Liver (tissue), 9 donors: ENCODE measurements around the gene TSPAN18. TPM values are rescaled to one million over a fixed set of nuclear protein-coding genes. Genes with fewer than 3 reads are reported as not detected.

Source experiments
- DNase-seq: peaks from one replicate; pipeline ENCODE4 v3.0.0-alpha.2; 2017; ENCODE audit warnings: low spot score
- H3K27ac ChIP-seq, 2 donors: one replicate each; pipeline ENCODE4 v1.7.0; 2013; ENCODE audit warnings: inconsistent platforms in 2 of 2, low read length in 2 of 2, control low read depth in 1 of 2, low read depth in 1 of 2, mild to moderate bottlenecking in 1 of 2
- H3K27me3 ChIP-seq, 4 donors: one replicate each; pipeline versions ENCODE4 v1.6.1 to v1.7.0; 2013; ENCODE audit warnings: low read length in 3 of 4, inconsistent platforms in 1 of 4, mild to moderate bottlenecking in 1 of 4, moderate library complexity in 1 of 4; ENCODE audit not compliant: control insufficient read depth in 4 of 4, insufficient read depth in 4 of 4
- H3K36me3 ChIP-seq, 4 donors: one replicate each; pipeline versions ENCODE4 v1.6.1 to v1.7.0; 2013; ENCODE audit warnings: low read length in 3 of 4, mild to moderate bottlenecking in 3 of 4, low read depth in 1 of 4, moderate library complexity in 1 of 4; ENCODE audit not compliant: control insufficient read depth in 4 of 4, insufficient read depth in 3 of 4
- H3K4me1 ChIP-seq, 4 donors: one replicate each; pipeline versions ENCODE4 v1.6.1 to v1.7.0; 2013; ENCODE audit warnings: low read length in 3 of 4, mild to moderate bottlenecking in 3 of 4, moderate library complexity in 1 of 4; ENCODE audit not compliant: control insufficient read depth in 4 of 4, insufficient read depth in 4 of 4
- H3K4me3 ChIP-seq, 3 donors: one replicate each; pipeline versions ENCODE4 v1.6.1 to v1.7.0; 2013; ENCODE audit warnings: low read length in 3 of 3, control low read depth in 1 of 3, low read depth in 1 of 3, mild to moderate bottlenecking in 1 of 3
- H3K9ac ChIP-seq, 2 donors: one replicate each; pipeline ENCODE4 v1.7.0; 2013; ENCODE audit warnings: low read length in 2 of 2, mild to moderate bottlenecking in 2 of 2, moderate library complexity in 2 of 2, control low read depth in 1 of 2, low read depth in 1 of 2
- H3K9me3 ChIP-seq, 4 donors: one replicate each; pipeline versions ENCODE4 v1.6.1 to v1.7.0; 2013; ENCODE audit warnings: low read length in 3 of 4; ENCODE audit not compliant: control insufficient read depth in 4 of 4
- EGR1 ChIP-seq, 2 donors: IDR thresholded peaks; 2 replicates each; pipeline ENCODE4 v1.6.1; 2016 to 2018; ENCODE audit warnings: antibody characterized with exemption in 2 of 2, low read depth in 2 of 2
- FOXA1 ChIP-seq: IDR thresholded peaks from 2 replicates; pipeline ENCODE4 v1.6.1; 2016; ENCODE audit warnings: antibody characterized with exemption
- FOXA2 ChIP-seq: IDR thresholded peaks from 2 replicates; pipeline ENCODE4 v1.6.1; 2016; ENCODE audit warnings: antibody characterized with exemption
- GABPA ChIP-seq, 2 donors: IDR thresholded peaks in 1 of 2; conservative IDR thresholded peaks in 1 of 2; 2 replicates each; pipeline ENCODE4 v1.6.1; 2016; ENCODE audit warnings: antibody characterized with exemption in 2 of 2, mild to moderate bottlenecking in 1 of 2, moderate library complexity in 1 of 2
- HNF4A ChIP-seq, 2 donors: conservative IDR thresholded peaks; 2 replicates each; pipeline ENCODE4 v1.6.1; 2016; ENCODE audit warnings: antibody characterized with exemption in 2 of 2, mild to moderate bottlenecking in 2 of 2
- HNF4G ChIP-seq: IDR thresholded peaks from 2 replicates; pipeline ENCODE4 v1.6.1; 2016; ENCODE audit warnings: antibody characterized with exemption
- JUND ChIP-seq, 2 donors: IDR thresholded peaks; 2 replicates each; pipeline ENCODE4 v1.6.1; 2016; ENCODE audit warnings: antibody characterized with exemption in 2 of 2
- NR2F2 ChIP-seq: IDR thresholded peaks from 2 replicates; pipeline ENCODE4 v1.6.1; 2016; ENCODE audit warnings: antibody characterized with exemption
- RAD21 ChIP-seq, 2 donors: IDR thresholded peaks; 2 replicates each; pipeline ENCODE4 v1.6.1; 2016; ENCODE audit warnings: antibody characterized with exemption in 2 of 2, mild to moderate bottlenecking in 2 of 2
- RXRA ChIP-seq, 2 donors: IDR thresholded peaks; 2 replicates each; pipeline ENCODE4 v1.6.1; 2017 to 2018; ENCODE audit warnings: antibody characterized with exemption in 2 of 2, mild to moderate bottlenecking in 1 of 2
- SP1 ChIP-seq: IDR thresholded peaks from 2 replicates; pipeline ENCODE4 v1.6.1; 2018; ENCODE audit warnings: antibody characterized with exemption, mild to moderate bottlenecking
- TAF1 ChIP-seq: conservative IDR thresholded peaks from 2 replicates; pipeline ENCODE4 v1.6.1; 2016; ENCODE audit warnings: antibody characterized with exemption, mild to moderate bottlenecking
- YY1 ChIP-seq: IDR thresholded peaks from 2 replicates; pipeline ENCODE4 v1.6.1; 2016; ENCODE audit warnings: antibody characterized with exemption, mild to moderate bottlenecking
- WGBS: extraction: QIAGEN DNeasy Blood & Tissue Kit; methylation state at CpG from one replicate; pipeline ENCODE4 v1.1.7; 2013; 5-methylcytosine and 5-hydroxymethylcytosine counted together
- polyA plus RNA-seq, 2 donors: library from polyadenylated mRNA; stranded (reverse) in 1 of 2; unstranded in 1 of 2; fragments of 200-250 nt in 1 of 2; fragments of >200 nt in 1 of 2; fragmentation: Nextera tagmentation in 1 of 2; extraction: Ambion mirVana in 1 of 2; gene quantifications; one replicate each; pipeline versions ENCODE4 v1.2.1 to v1.2.3, GENCODE V29; 2013 to 2015
- total RNA-seq, 2 donors: library from RNA; depleted of rRNA; stranded (reverse); fragments of >200 nt; gene quantifications; one replicate each; pipeline ENCODE4 v1.2.3, GENCODE V29; 2014
- TF ChIP-seq, protein P1 (sequence below): IDR thresholded peaks from 2 replicates; pipeline ENCODE4 v1.6.1; 2016; ENCODE audit warnings: antibody characterized with exemption
- TF ChIP-seq, protein P2 (sequence below): fragments of 150-350 bp; IDR thresholded peaks from 2 replicates; pipeline ENCODE4 v1.5.1; 2017; ENCODE audit warnings: improper control_type of control experiment, low read depth, low read length; ENCODE audit not compliant: missing input control
- TF ChIP-seq, protein P3 (sequence below): IDR thresholded peaks from 2 replicates; pipeline ENCODE4 v1.6.1; 2016; ENCODE audit warnings: antibody characterized with exemption, mild to moderate bottlenecking
- TF ChIP-seq, protein P4 (sequence below): IDR thresholded peaks from 2 replicates; pipeline ENCODE4 v1.6.1; 2016; ENCODE audit warnings: antibody characterized with exemption
- TF ChIP-seq, protein P5 (sequence below): IDR thresholded peaks from 2 replicates; pipeline ENCODE4 v1.6.1; 2016; ENCODE audit warnings: antibody characterized with exemption
- donor health status: healthy.
- donor health status: healthy.
- donor health status: healthy.
- donor health status: healthy.
- donor health status: healthy.

Gene TSPAN18
- total and polyA plus RNA-seq, 4 donors = 1.2 to 5.0 (median 2.8) TPM

DNA sequence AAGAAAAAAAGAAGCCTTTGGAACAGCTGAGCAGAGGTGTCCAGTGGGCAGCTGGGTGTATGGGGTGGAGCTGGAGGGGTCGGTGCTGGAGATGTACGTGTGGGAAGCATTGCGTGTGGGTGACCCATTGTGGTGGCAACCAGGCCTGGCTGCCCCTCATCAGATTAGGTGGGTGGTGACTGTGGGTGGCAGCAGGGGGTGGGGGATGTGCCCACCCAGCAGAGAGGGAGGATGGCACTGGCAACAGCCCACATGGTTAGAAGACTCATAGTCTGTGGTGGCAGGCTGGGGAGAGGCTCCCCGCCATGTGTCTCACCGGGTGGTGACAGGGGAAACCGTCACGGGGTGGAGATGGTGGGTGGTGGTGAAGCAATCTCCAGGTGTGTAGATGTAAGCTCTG is 196.4 kb downstream of the TSPAN18 start:
- Histone ChIP-seq H3K27ac (no peak overlapping the region), H3K36me3 (no peaks in the 10 kb centered on the region), H3K9ac (no peak overlapping the region), H3K9me3 (no peaks in the 10 kb centered on the region), H3K27me3 (peaks cover 0 to 2% (median 0%) of the 10 kb centered on the region in 4 donors), H3K4me1 (no peaks in the 10 kb centered on the region), H3K4me3 (no peak overlapping the region)
- WGBS = 86% methylated on average over 7 of the region's 7 CpGs
- TF ChIP-seq, protein P1, sequence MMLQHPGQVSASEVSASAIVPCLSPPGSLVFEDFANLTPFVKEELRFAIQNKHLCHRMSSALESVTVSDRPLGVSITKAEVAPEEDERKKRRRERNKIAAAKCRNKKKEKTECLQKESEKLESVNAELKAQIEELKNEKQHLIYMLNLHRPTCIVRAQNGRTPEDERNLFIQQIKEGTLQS = no peak
- TF ChIP-seq TAF1 = no peak
- no peak for TF ChIP-seq FOXA2
- TF ChIP-seq, protein P2, sequence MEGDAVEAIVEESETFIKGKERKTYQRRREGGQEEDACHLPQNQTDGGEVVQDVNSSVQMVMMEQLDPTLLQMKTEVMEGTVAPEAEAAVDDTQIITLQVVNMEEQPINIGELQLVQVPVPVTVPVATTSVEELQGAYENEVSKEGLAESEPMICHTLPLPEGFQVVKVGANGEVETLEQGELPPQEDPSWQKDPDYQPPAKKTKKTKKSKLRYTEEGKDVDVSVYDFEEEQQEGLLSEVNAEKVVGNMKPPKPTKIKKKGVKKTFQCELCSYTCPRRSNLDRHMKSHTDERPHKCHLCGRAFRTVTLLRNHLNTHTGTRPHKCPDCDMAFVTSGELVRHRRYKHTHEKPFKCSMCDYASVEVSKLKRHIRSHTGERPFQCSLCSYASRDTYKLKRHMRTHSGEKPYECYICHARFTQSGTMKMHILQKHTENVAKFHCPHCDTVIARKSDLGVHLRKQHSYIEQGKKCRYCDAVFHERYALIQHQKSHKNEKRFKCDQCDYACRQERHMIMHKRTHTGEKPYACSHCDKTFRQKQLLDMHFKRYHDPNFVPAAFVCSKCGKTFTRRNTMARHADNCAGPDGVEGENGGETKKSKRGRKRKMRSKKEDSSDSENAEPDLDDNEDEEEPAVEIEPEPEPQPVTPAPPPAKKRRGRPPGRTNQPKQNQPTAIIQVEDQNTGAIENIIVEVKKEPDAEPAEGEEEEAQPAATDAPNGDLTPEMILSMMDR = no peak
- TF ChIP-seq, protein P3, sequence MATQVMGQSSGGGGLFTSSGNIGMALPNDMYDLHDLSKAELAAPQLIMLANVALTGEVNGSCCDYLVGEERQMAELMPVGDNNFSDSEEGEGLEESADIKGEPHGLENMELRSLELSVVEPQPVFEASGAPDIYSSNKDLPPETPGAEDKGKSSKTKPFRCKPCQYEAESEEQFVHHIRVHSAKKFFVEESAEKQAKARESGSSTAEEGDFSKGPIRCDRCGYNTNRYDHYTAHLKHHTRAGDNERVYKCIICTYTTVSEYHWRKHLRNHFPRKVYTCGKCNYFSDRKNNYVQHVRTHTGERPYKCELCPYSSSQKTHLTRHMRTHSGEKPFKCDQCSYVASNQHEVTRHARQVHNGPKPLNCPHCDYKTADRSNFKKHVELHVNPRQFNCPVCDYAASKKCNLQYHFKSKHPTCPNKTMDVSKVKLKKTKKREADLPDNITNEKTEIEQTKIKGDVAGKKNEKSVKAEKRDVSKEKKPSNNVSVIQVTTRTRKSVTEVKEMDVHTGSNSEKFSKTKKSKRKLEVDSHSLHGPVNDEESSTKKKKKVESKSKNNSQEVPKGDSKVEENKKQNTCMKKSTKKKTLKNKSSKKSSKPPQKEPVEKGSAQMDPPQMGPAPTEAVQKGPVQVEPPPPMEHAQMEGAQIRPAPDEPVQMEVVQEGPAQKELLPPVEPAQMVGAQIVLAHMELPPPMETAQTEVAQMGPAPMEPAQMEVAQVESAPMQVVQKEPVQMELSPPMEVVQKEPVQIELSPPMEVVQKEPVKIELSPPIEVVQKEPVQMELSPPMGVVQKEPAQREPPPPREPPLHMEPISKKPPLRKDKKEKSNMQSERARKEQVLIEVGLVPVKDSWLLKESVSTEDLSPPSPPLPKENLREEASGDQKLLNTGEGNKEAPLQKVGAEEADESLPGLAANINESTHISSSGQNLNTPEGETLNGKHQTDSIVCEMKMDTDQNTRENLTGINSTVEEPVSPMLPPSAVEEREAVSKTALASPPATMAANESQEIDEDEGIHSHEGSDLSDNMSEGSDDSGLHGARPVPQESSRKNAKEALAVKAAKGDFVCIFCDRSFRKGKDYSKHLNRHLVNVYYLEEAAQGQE = no peak
- TF ChIP-seq RAD21 (IDR thresholded peaks at IDR 0.05) = no peak
- TF ChIP-seq RXRA (IDR thresholded peaks at IDR 0.05) = no peak
- no peak for TF ChIP-seq GABPA (IDR thresholded peaks at IDR 0.05 in 1 of 2, conservative IDR thresholded peaks at IDR 0.05 in 1 of 2)
- no peak for TF ChIP-seq SP1
- no peak for TF ChIP-seq HNF4G
- no peak for TF ChIP-seq JUND (IDR thresholded peaks at IDR 0.05)
- no peak for TF ChIP-seq EGR1 (IDR thresholded peaks at IDR 0.05; ENCODE audit: low read depth in 2 of 2)
- no peak for TF ChIP-seq FOXA1
- TF ChIP-seq YY1 = no peak
- TF ChIP-seq HNF4A (conservative IDR thresholded peaks at IDR 0.05) = no peak
- TF ChIP-seq, protein P4, sequence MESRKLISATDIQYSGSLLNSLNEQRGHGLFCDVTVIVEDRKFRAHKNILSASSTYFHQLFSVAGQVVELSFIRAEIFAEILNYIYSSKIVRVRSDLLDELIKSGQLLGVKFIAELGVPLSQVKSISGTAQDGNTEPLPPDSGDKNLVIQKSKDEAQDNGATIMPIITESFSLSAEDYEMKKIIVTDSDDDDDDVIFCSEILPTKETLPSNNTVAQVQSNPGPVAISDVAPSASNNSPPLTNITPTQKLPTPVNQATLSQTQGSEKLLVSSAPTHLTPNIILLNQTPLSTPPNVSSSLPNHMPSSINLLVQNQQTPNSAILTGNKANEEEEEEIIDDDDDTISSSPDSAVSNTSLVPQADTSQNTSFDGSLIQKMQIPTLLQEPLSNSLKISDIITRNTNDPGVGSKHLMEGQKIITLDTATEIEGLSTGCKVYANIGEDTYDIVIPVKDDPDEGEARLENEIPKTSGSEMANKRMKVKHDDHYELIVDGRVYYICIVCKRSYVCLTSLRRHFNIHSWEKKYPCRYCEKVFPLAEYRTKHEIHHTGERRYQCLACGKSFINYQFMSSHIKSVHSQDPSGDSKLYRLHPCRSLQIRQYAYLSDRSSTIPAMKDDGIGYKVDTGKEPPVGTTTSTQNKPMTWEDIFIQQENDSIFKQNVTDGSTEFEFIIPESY = no peak
- TF ChIP-seq, protein P5, sequence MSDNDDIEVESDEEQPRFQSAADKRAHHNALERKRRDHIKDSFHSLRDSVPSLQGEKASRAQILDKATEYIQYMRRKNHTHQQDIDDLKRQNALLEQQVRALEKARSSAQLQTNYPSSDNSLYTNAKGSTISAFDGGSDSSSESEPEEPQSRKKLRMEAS = no peak
- no peak for TF ChIP-seq NR2F2
- no peak for DNase-seq
